ENCODE results near the gene HNRNPH1. TPM values are rescaled to one million over a fixed set of nuclear protein-coding genes. Genes with fewer than 3 reads are reported as not detected.

The HNRNPH1 gene
- total RNA-seq, 1 donor from 2014 or later = 517 TPM

DNA sequence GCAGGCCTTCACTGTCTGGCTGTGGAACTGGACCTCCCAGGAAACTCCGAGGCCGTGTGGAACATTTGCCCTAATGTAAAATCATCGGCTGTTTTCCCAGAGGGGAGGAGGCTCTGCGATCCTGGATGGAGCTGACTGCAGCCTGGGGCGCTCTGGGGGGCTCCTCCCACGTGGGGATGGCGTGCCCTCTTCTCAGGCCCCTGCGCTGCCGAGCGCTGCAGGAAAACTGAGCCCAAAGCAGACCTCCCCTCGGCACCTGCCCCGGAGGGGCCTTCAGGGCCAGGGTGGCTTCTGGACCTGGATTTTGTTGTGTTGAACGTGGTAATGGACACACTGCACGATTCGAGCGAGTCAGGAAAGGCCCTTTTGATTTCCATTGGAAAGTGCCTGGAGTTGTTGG lies 23.9 kb downstream of the HNRNPH1 start:
- intact Hi-C loops (cut with DNase I) = no loop called here
- DNase-seq (no peak), ATAC-seq (no peak)
- Histone ChIP-seq H3K36me3 (peaks cover 100% of the 10 kb centered on the region), H3K27ac (no peak overlapping the region), H3K9me3 (no peaks in the 10 kb centered on the region), H3K4me3 (no peak overlapping the region), H3K27me3 (ENCODE audit: low read depth) (no peaks in the 10 kb centered on the region), H3K4me1 (no peaks in the 10 kb centered on the region)
- TF ChIP-seq CTCF (IDR thresholded peaks at IDR 0.05) = no peak

GRCh38 chr5:179599100-179599499 lies 24.4 kb downstream of the HNRNPH1 start:
- Histone ChIP-seq H3K36me3 (peaks cover 100% of the 10 kb centered on the region), H3K27me3 (ENCODE audit: low read depth) (no peaks in the 10 kb centered on the region), H3K4me3 (no peak overlapping the region), H3K9me3 (no peaks in the 10 kb centered on the region), H3K27ac (no peak overlapping the region), H3K4me1 (no peaks in the 10 kb centered on the region)
- intact Hi-C loops (cut with DNase I) = no loop called here
- ATAC-seq (no peak), DNase-seq (no peak)
- TF ChIP-seq CTCF (IDR thresholded peaks at IDR 0.05) = no peak

DNA sequence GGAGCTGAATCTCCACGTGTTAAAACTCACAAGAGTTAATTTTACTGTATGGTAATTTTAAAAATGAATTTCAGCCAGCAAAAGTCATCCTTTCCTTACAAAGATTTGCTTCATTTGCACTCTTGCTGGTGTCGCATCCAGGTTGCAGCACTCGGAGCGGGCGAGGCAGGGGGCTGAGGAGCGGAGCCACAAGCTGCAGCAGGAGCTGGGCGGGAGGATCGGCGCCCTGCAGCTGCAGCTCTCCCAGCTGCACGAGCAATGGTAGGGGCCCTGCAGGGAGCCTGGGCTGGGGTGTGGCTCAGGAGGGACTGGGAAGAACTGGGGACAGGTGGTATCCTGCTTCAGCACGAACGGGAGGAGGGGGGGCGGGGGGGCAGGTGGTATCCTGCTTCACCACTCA lies 27.1 kb downstream of the HNRNPH1 start:
- TF ChIP-seq CTCF (IDR thresholded peaks at IDR 0.05) = no peak
- H3K9me3 ChIP-seq = no peaks in the 10 kb centered on the region
- DNase-seq (no peak), ATAC-seq (no peak)
- H3K36me3 ChIP-seq = peaks cover 100% of the 10 kb centered on the region
- no peaks in the 10 kb centered on the region for H3K4me1 ChIP-seq
- H3K4me3 ChIP-seq = no peak overlapping the region
- no peak overlapping the region for H3K27ac ChIP-seq
- no peaks in the 10 kb centered on the region for H3K27me3 ChIP-seq (ENCODE audit: low read depth)
- intact Hi-C loops (cut with DNase I) = no loop called here

DNA sequence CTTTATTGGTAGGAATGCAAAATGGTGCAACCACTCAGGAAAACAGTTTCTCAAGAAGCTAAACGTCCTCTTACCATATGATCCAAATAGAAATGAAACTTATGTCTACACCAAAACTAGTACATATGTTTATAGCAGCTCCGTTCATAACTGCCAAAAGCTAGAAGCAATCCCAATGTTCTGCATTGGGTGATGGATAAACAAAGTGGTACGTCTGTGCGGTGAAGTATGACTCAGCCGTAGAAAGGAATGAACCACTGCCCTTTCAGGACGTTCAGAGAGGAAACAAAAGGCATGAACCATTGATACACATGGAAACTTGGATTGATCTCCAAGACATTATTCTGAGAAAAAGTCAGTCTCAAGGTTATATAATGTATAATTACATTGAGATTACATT lies 27.6 kb downstream of the HNRNPH1 start:
- no peak for DNase-seq
- intact Hi-C loops (cut with DNase I) = no loop called here
- H3K36me3 ChIP-seq = peaks cover 100% of the 10 kb centered on the region

GRCh38 chr5:179588166-179588565 lies 35.3 kb downstream of the HNRNPH1 start:
- TF ChIP-seq CTCF (IDR thresholded peaks at IDR 0.05) = no peak
- no peak overlapping the region for H3K27ac ChIP-seq
- no peak overlapping the region for H3K4me3 ChIP-seq
- H3K4me1 ChIP-seq = no peaks in the 10 kb centered on the region
- intact Hi-C loops (cut with DNase I) = no loop called here
- H3K36me3 ChIP-seq = peaks cover 100% of the 10 kb centered on the region
- H3K27me3 ChIP-seq (ENCODE audit: low read depth) = no peaks in the 10 kb centered on the region
- H3K9me3 ChIP-seq = no peaks in the 10 kb centered on the region
- DNase-seq = no peak
- no peak for ATAC-seq

More for the DNA sequence above, 27.6 kb downstream of the HNRNPH1 start:
- Histone ChIP-seq H3K27ac (no peak overlapping the region), H3K4me3 (no peak overlapping the region), H3K4me1 (no peaks in the 10 kb centered on the region), H3K9me3 (no peaks in the 10 kb centered on the region), H3K27me3 (ENCODE audit: low read depth) (no peaks in the 10 kb centered on the region)
- no peak for ATAC-seq
- TF ChIP-seq CTCF (IDR thresholded peaks at IDR 0.05) = no peak

- H3K36me3 ChIP-seq = peaks cover 100% of the 10 kb centered on the region
- intact Hi-C loops (cut with DNase I) = no loop called here
- peak; percentile 12 to 34 for ATAC-seq
These were observed 37.5 kb downstream of the HNRNPH1 start for GRCh38 chr5:179585941-179586401.

More at GRCh38 chr5:179585941-179586401, 37.5 kb downstream of the HNRNPH1 start:
- DNase-seq = no peak
- Histone ChIP-seq H3K9me3 (no peaks in the 10 kb centered on the region), H3K27me3 (ENCODE audit: low read depth) (no peaks in the 10 kb centered on the region), H3K4me3 (no peak overlapping the region), H3K27ac (no peak overlapping the region), H3K4me1 (no peaks in the 10 kb centered on the region)
- TF ChIP-seq CTCF (IDR thresholded peaks at IDR 0.05) = no peak
